Brain microvascular endothelial cell (primary cell): ENCODE data around the gene ROR1.
"Not testable (repeated sequence)": the region's sequence is repeated elsewhere in the genome, so short reads cannot be mapped to it uniquely, and the experiment has no call there.

Experiments
- DNase-seq: peaks from one replicate; pipeline ENCODE4 v3.0.0-alpha.2; 2020
- H3K27ac ChIP-seq: fragments of 250-450 bp; sonication (Bioruptor Pico); 2 replicates; pipeline ENCODE4 v1.5.1; 2020; ENCODE audit warnings: mild to moderate bottlenecking, moderate library complexity
- H3K27me3 ChIP-seq: fragments of 250-450 bp; sonication (Bioruptor Pico); replicated peaks from 2 replicates; pipeline ENCODE4 v1.5.1; 2020; ENCODE audit warnings: mild to moderate bottlenecking
- H3K36me3 ChIP-seq: fragments of 250-450 bp; sonication (Bioruptor Pico); replicated peaks from 2 replicates; pipeline ENCODE4 v1.5.1; 2020; ENCODE audit warnings: mild to moderate bottlenecking
- H3K4me3 ChIP-seq: 2 replicates; pipeline ENCODE4 v1.5.1; 2011; ENCODE audit warnings: low read depth, mild to moderate bottlenecking, control low read depth, low read length, moderate library complexity
- in situ Hi-C: cut with HindIII; loops from 2 replicates; pipeline ENCODE4 v1.10.0; 2017; ENCODE audit warnings: low sequenced_read_pairs, low pct_ligation_motif_present
- TF ChIP-seq, protein P1 (sequence below): IDR thresholded peaks from 2 replicates; pipeline ENCODE4 v1.5.1; 2011; ENCODE audit warnings: low read depth, mild to moderate bottlenecking, moderate library complexity, low read length, control low read depth, inconsistent platforms; ENCODE audit errors: missing control alignments

Gene ROR1

DNA sequence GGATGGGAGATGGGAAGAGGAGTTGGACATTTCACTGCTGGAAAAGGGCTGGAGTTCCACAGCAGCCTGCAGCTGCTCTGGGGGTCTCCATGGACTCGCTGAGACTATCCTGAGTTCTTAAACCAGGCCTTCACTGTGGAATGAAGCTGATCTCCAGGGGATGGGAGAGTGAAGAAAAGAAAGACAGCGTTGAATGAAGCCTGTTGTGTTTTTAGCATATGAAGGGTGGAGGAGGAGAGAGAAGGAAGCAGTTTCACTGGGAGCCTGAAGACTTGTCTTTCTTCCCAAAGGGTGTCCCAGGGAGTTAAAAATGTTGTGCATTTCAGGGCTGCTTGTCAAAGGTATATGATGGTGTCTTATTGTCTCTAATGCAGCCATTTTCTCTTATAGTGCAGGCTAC lies 9.2 kb downstream of the ROR1 start:
- in situ Hi-C loops: no loop called here
- TF ChIP-seq, protein P1, sequence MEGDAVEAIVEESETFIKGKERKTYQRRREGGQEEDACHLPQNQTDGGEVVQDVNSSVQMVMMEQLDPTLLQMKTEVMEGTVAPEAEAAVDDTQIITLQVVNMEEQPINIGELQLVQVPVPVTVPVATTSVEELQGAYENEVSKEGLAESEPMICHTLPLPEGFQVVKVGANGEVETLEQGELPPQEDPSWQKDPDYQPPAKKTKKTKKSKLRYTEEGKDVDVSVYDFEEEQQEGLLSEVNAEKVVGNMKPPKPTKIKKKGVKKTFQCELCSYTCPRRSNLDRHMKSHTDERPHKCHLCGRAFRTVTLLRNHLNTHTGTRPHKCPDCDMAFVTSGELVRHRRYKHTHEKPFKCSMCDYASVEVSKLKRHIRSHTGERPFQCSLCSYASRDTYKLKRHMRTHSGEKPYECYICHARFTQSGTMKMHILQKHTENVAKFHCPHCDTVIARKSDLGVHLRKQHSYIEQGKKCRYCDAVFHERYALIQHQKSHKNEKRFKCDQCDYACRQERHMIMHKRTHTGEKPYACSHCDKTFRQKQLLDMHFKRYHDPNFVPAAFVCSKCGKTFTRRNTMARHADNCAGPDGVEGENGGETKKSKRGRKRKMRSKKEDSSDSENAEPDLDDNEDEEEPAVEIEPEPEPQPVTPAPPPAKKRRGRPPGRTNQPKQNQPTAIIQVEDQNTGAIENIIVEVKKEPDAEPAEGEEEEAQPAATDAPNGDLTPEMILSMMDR: no peak
- Histone ChIP-seq H3K4me3 (no peak overlapping the region), H3K27me3 (no peaks in the 10 kb centered on the region), H3K27ac (no peak overlapping the region), H3K36me3 (no peaks in the 10 kb centered on the region)
- no peak for DNase-seq

DNA sequence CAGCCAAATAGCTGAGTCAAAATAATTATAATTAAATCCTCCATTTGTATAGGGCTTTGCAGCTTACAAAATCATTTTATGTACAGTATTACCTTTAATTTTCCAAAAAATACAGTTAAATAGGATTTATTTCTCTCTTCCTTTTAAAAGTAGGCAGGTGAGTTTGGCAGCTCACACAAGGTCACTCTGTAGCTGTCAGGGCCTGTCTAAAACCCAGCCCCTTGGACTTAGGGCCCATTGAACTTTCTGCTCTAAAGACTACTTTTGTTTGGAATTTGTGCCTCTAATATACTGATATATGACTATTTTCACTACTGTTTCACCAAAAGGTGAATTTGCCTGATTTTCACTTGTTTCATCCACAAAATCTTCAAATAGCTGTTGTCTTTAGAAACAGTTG lies 10.3 kb downstream of the ROR1 start:
- DNase-seq: no peak
- in situ Hi-C loops: no loop called here
- no peaks in the 10 kb centered on the region for H3K27me3 ChIP-seq
- H3K36me3 ChIP-seq: no peaks in the 10 kb centered on the region
- no peak overlapping the region for H3K27ac ChIP-seq
- TF ChIP-seq, protein P1: no peak
- H3K4me3 ChIP-seq: no peak overlapping the region

DNA sequence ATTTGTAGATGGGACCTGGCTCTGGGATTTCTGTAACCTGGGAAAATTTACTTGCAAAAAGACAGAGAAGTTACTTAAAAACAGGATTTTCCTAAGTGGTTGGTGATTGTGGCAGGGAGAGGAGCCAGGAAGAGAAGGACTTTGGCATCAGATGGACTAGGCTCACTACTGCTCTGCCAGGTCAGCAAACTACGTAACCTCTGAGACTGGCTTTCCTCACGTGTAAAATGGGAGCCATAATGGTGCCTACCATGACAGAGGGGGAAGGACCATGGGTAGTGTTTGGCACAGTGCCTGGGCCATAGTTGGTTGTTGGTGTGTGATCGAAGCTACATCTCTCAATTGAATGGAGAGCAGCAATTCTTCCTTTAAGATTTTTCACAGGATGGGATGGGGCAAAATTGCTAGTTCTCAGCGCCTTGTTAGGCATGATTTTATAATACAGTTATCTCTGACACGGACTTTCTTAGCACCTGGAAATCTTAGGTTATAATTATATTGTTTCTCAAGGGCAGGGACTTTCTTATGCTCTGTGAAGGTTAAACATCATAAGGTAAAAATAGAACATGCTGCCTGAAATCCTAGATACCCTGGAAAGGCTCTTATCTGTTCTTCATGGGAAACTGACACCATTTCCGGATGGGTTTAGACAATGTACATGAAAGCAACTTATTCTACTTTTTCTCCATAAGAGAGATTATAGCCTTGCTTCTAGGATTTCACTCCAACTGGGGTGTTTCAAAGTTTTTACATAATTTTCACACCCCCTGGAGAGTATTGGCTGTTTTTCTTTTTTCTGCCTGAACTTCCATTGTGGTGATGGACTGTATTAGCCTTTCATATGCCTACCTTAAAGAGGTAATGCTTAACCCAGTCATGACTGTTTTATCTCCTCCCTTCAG lies 10.9 kb downstream of the ROR1 start:
- no peak for DNase-seq
- in situ Hi-C loops: no loop called here
- Histone ChIP-seq H3K36me3 (no peaks in the 10 kb centered on the region), H3K4me3 (no peak overlapping the region), H3K27ac (no peak overlapping the region), H3K27me3 (no peaks in the 10 kb centered on the region)
- TF ChIP-seq, protein P1: no peak

DNA sequence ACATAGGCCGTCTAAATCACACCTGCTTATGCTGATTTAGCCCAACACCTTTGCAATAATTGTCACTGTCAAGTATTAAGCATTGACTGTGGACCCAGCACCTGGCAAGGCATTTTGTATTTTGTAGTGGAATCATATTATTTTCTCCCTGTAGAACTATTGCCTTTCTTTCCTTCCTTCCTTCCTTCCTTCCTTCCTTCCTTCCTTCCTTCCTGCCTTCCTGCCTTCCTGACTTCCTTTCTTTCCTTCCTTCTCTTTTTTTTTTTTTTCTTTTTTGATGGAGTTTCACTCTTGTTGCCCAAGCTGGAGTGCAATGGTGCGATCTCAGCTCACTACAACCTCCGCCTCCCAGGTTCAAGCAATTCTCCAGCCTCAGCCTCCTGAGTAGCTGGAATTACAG lies 13.5 kb downstream of the ROR1 start:
- in situ Hi-C loops, H3K36me3 ChIP-seq, H3K4me3 ChIP-seq, DNase-seq, H3K27me3 ChIP-seq, H3K27ac ChIP-seq: not testable (repeated sequence)

DNA sequence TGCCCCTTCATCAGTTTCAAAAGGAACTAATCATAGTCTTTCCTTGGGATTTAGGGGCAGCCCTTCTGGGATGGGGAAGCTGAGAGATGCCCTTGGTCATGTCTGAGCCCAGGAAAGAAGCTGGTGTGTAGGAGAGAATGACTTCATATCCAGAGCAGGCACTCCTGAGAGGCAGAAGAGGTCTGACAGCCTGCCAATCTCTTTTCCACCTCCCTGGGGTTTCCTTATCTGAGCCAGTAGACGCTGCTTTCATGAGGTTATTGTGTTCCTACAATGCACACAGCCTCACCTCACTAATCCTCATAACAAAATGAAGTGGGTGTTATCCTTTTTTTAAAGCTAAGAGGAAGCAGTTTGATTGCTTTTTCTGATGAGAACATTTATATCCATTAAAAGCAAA lies 14.1 kb downstream of the ROR1 start:
- TF ChIP-seq, protein P1: no peak
- DNase-seq: no peak
- Histone ChIP-seq H3K27me3 (no peaks in the 10 kb centered on the region), H3K27ac (no peak overlapping the region), H3K4me3 (no peak overlapping the region), H3K36me3 (no peaks in the 10 kb centered on the region)
- in situ Hi-C loops: no loop called here

DNA sequence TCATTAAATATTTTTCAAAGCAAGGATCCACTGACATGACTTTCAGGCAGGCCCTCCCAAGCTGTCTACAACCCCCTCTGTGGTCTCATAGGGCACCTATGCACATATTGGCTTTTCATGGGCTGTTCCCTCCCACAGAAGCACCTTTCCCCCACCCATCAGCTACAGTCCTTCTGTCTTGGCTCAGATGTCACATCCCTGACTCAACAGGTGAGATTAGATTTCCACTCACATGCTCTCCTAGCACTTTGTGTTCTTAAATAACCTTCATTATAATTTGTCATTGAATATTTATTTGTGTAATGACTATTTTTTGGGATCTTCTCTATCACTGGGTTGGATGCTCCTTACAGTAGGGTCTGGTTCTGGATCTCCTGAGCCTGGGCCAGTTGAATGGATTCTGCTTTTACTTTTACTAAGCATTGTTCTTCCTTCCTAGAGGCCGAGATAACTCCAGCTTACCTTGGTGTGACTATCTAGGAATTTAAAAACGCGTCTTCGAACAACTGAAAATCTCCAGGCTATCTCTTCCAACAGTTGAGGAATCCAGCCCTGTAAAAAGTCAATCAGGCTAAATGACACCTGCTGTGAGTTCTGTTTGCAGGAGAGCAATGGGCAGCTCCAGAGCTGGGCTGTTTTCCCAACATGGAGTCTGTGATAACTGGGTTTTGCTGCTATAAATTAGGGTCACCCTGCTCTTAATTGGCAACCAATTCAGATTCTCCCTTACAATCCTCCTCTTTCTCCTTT lies 16.2 kb downstream of the ROR1 start:
- no peak for DNase-seq
- TF ChIP-seq, protein P1: no peak
- H3K4me3 ChIP-seq: no peak overlapping the region
- in situ Hi-C loops: no loop called here
- no peak overlapping the region for H3K27ac ChIP-seq
- no peaks in the 10 kb centered on the region for H3K36me3 ChIP-seq
- H3K27me3 ChIP-seq: no peaks in the 10 kb centered on the region
